Sigmoid colon (tissue), 7 donors: ENCODE results near the gene PCDHGA6. TPM values are rescaled to one million over a fixed set of nuclear protein-coding genes. Genes with fewer than 3 reads are reported as not detected.
"Not testable (repeated sequence)": the region's sequence is repeated elsewhere in the genome, so short reads cannot be mapped to it uniquely, and the experiment has no call there.

Experiments used
- DNase-seq: peaks from one replicate; pipeline ENCODE4 v3.0.0-alpha.2; 2019
- H3K27ac ChIP-seq, 4 donors: fragments of 200-600 bp; sonication (generic); one replicate each; pipeline ENCODE4 v1.5.1; 2016 to 2019; ENCODE audit warnings: mild to moderate bottlenecking in 1 of 4
- H3K27me3 ChIP-seq, 3 donors: fragments of 200-600 bp; sonication (generic); one replicate each; pipeline ENCODE4 v1.5.1; 2019; ENCODE audit warnings: mild to moderate bottlenecking in 1 of 3
- H3K36me3 ChIP-seq, 4 donors: fragments of 200-600 bp; sonication (generic); one replicate each; pipeline ENCODE4 v1.5.1; 2016 to 2019
- H3K4me1 ChIP-seq, 4 donors: fragments of 200-600 bp; sonication (generic); one replicate each; pipeline ENCODE4 v1.5.1; 2017 to 2019
- H3K4me3 ChIP-seq, 4 donors: fragments of 200-600 bp; sonication (generic); one replicate each; pipeline ENCODE4 v1.5.1; 2017 to 2019; ENCODE audit warnings: mild to moderate bottlenecking in 2 of 4, moderate library complexity in 1 of 4
- H3K9me3 ChIP-seq, 4 donors: fragments of 200-600 bp in 3 of 4; sonication (generic) in 3 of 4; one replicate each; pipeline versions ENCODE4 v1.5.1 to v1.6.1; 2013 to 2019
- CTCF ChIP-seq, 4 experiments: fragments of 450-650 bp in 3 of 4; fragments of 200-600 bp in 1 of 4; IDR thresholded peaks; one replicate each; pipeline ENCODE4 v1.5.1; 2016 to 2019; ENCODE audit warnings: antibody characterized with exemption in 4 of 4, mild to moderate bottlenecking in 3 of 4, moderate library complexity in 2 of 4
- EP300 ChIP-seq, 4 donors: sonication (generic); formaldehyde crosslinking; IDR thresholded peaks; one replicate each; pipeline ENCODE4 v1.6.1; 2017; ENCODE audit warnings: antibody characterized with exemption in 4 of 4
- POLR2A ChIP-seq, 2 donors: fragments of 450-650 bp; IDR thresholded peaks; one replicate each; pipeline ENCODE4 v1.6.1; 2016; ENCODE audit warnings: antibody characterized with exemption in 2 of 2, mild to moderate bottlenecking in 2 of 2, moderate library complexity in 2 of 2
- POLR2AphosphoS5 ChIP-seq, 4 donors: sonication (generic); formaldehyde crosslinking; IDR thresholded peaks; one replicate each; pipeline ENCODE4 v1.6.1; 2017; ENCODE audit warnings: antibody characterized with exemption in 4 of 4
- WGBS, 2 donors: extraction: QIAGEN DNeasy Blood & Tissue Kit; methylation state at CpG; one replicate each; pipeline ENCODE4 v1.1.7; 2013; 5-methylcytosine and 5-hydroxymethylcytosine counted together
- intact Hi-C: fragments of 100-400 bp; cut with DNase I; formaldehyde crosslinking; loops from one replicate; pipeline ENCODE4 v1.15.1; 2023
- polyA plus RNA-seq, 3 donors: library from polyadenylated mRNA; stranded (reverse); fragments of 200-250 nt; gene quantifications; one replicate each; pipeline ENCODE4 v1.2.3, GENCODE V29; 2013
- total RNA-seq, 4 donors: library from RNA; depleted of rRNA; stranded (reverse); fragments of >200 nt; gene quantifications; one replicate each; pipeline ENCODE4 v1.1.0, GENCODE V29; 2016
- donor health status: healthy with polysubstance abuse.
- donor health status: Bipolar disorder and iron deficiency.
- donor health status: healthy.

The PCDHGA6 gene
- 10 to 100 TPM in 2 of 4 donors, 1 to 10 TPM in 2; 5.4 to 13.6 (median 8.4) TPM for total RNA-seq
- polyA plus RNA-seq: under 1 TPM in 1 of 3 donors, not detected in 2; 0.85 TPM

DNA sequence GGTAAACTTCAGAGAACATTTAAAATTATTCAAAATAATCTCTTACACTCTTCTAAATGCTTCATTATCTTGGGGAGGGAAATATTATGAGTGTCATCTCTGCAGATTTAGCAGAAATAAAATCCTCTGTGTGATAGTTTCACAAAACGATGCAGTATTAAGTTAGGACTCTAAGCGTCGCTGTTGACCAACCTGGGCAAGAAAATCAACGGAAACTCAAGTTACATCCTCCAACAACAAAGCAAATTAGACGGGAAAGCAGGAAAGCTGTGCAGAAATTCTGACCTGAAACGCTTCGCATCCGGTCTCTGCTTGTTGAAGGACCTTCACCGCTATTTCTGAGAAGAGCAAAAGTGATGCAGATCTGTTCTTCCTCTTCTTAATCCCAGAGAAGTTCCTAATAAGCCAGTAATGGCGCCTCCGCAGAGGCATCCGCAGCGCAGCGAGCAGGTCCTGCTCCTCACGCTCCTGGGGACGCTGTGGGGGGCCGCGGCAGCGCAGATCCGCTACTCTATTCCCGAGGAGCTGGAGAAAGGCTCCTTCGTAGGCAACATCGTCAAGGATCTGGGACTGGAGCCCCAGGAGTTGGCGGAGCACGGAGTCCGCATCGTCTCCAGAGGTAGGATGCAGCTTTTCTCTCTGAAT is at the start of gene PCDHGA6:
Gene PCDHGA6 (plus strand): TSS at position 219 of the 645 bp plus-strand sequence. CDS start 193 bp downstream, at position 412.
- H3K36me3 ChIP-seq: peaks cover 0 to 6% (median 0%) of the 10 kb centered on the region in 4 donors
- no peak for DNase-seq
- peaks cover 42 to 91% (median 74%) of the 10 kb centered on the region in 4 donors for H3K9me3 ChIP-seq
- no peaks in the 10 kb centered on the region for H3K27me3 ChIP-seq
- H3K4me1 ChIP-seq: no peaks in the 10 kb centered on the region
- no peak for TF ChIP-seq POLR2A (IDR thresholded peaks at IDR 0.05)
- TF ChIP-seq CTCF (IDR thresholded peaks at IDR 0.05): no peak
- TF ChIP-seq EP300 (IDR thresholded peaks at IDR 0.05): no peak
- TF ChIP-seq POLR2AphosphoS5 (IDR thresholded peaks at IDR 0.05): no peak
- peak within 1 kb of the TSS; percentile 7 to 30 (median 21) for H3K4me3 ChIP-seq
- 23 to 56% methylated on average over 27 of the region's 27 CpGs for whole genome bisulfite sequencing, 2 donors
- H3K27ac ChIP-seq: no peak within 1 kb of the TSS
- intact Hi-C loops: no loop called here

DNA sequence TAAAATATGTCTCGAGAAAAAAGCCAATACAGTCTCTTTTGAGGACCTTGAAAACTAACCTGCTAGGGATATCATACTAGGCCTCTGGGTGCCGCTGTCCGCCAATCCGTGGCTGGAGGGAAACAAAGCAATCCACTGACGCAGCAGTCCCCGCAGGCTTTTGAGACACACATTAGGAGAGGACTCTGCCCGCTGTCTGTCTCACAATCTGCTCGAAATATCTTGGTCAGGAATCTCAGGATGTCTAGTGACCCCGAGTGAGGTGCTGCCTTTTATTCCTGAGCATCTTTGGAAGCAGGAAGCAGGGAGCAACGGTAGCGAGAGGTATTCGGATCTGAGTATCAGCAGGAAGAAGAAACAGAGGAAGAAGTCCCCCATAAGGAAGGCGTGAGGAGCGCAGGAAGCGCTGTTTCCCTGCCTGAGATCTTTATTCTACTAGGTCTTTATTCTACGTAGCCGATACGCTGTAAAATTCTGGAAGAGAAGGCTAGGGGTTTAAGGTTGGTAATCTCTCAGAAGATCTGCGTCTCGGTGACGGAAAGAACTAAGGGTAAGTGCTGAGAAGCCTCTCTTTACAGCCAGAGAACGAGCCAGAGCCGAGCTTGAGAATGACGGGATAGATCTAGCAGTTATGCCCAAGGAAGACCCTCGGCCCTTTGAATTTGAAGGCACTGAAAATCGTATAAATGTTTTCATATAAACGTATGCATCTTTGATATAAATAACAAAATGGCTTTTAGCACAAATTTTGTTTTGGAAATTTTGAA is 47.4 kb upstream of the PCDHGA6 start:
- intact Hi-C loops: no loop called here
- peak overlapping the region; percentile 57 to 71 (median 64) for H3K27ac ChIP-seq
- peaks cover 0 to 3% (median 0%) of the 10 kb centered on the region in 3 donors for H3K27me3 ChIP-seq
- H3K4me1 ChIP-seq: peaks cover 0 to 6% (median 1%) of the 10 kb centered on the region in 4 donors
- H3K36me3 ChIP-seq: no peaks in the 10 kb centered on the region
- TF ChIP-seq EP300 (IDR thresholded peaks at IDR 0.05): no peak
- peak in 3 of 4 donors; percentile 15 to 37 (median 35) for TF ChIP-seq POLR2AphosphoS5 (IDR thresholded peaks at IDR 0.05)
- TF ChIP-seq CTCF (IDR thresholded peaks at IDR 0.05): peak in 3 of 4 experiments; percentile 20 to 49 (median 35)
- TF ChIP-seq POLR2A (IDR thresholded peaks at IDR 0.05): no peak
- peaks cover 13 to 35% (median 22%) of the 10 kb centered on the region in 4 donors for H3K9me3 ChIP-seq
- DNase-seq: peak; percentile 76
- 13 to 19% methylated on average over 27 of the region's 27 CpGs for WGBS, 2 donors
- peak overlapping the region; percentile 19 to 49 (median 38) for H3K4me3 ChIP-seq

DNA sequence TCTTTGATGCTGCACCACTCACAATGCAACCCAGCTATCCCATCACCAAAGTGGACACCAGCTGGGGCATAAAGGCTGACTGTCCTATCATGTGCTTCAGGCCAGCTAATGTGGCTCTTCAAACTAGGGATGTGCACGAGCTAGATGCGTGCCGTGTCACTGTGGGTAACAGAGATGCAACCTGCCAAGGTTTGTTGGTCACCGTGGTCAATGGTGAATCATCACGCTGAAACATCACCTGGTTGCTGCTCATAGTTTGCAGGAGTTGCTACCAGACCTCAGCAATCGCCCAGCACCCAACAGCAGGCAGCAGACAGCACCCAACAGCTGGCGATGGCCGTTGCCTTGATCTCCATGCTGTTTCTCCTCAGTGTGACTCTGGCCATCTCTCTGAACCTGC is 45.5 kb upstream of the PCDHGA6 start:
- H3K36me3 ChIP-seq: no peaks in the 10 kb centered on the region
- intact Hi-C loops: no loop called here
- peaks cover 0 to 7% (median 0%) of the 10 kb centered on the region in 3 donors for H3K27me3 ChIP-seq
- DNase-seq: no peak
- H3K4me1 ChIP-seq: peaks cover 0 to 6% (median 0%) of the 10 kb centered on the region in 4 donors
- WGBS, 2 donors: 82 to 85% methylated on average over 8 of the region's 8 CpGs
- TF ChIP-seq POLR2AphosphoS5 (IDR thresholded peaks at IDR 0.05): no peak
- TF ChIP-seq CTCF (IDR thresholded peaks at IDR 0.05): no peak
- no peak for TF ChIP-seq EP300 (IDR thresholded peaks at IDR 0.05)
- TF ChIP-seq POLR2A (IDR thresholded peaks at IDR 0.05): no peak
- peaks cover 16 to 55% (median 36%) of the 10 kb centered on the region in 4 donors for H3K9me3 ChIP-seq
- no peak overlapping the region for H3K27ac ChIP-seq
- H3K4me3 ChIP-seq: no peak overlapping the region

DNA sequence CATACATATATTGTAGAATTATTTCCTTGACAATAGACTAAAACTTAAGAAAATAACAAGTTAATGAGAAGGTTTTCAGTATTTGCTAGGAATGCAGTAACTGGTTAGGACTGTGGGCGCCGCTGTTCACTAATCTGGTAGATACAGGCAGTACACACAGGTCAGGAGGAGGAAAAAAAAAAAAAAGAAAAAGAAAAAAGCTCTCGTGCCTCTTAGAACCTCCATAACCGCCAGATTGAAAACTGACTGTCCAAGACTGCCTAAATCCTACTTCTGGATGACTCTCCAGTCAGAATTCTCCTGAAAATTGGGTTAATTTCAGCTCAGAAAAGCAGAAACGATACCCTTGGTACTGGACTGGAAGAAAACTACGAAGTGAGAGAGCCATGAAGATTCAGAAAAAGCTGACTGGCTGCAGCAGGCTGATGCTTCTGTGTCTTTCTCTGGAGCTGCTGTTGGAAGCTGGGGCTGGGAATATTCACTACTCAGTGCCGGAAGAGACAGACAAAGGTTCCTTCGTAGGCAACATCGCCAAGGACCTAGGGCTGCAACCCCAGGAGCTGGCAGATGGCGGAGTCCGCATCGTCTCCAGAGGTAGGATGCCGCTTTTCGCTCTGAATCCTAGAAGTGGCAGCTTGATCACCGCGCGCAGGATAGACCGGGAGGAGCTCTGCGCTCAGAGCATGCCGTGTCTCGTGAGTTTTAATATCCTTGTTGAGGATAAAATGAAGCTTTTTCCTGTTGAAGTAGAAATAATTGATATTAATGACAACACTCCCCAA is 43.2 kb upstream of the PCDHGA6 start, which contains the start of gene PCDHGA1:
Gene PCDHGA1 (plus strand): TSS at position 216 of the 782 bp plus-strand sequence.
- Histone ChIP-seq H3K4me1 (peaks cover 0 to 6% (median 0%) of the 10 kb centered on the region in 4 donors), H3K4me3 (peak within 1 kb of the TSS in 1 of 4 donors; percentile 2), H3K9me3 (peaks cover 23 to 71% (median 47%) of the 10 kb centered on the region in 4 donors), H3K36me3 (no peaks in the 10 kb centered on the region), H3K27ac (no peak within 1 kb of the TSS), H3K27me3 (peaks cover 0 to 21% (median 5%) of the 10 kb centered on the region in 3 donors)
- TF ChIP-seq EP300 (IDR thresholded peaks at IDR 0.05): no peak
- DNase-seq: no peak
- WGBS, 2 donors: 29 to 45% methylated on average over 21 of the region's 21 CpGs
- intact Hi-C loops: no loop called here

DNA sequence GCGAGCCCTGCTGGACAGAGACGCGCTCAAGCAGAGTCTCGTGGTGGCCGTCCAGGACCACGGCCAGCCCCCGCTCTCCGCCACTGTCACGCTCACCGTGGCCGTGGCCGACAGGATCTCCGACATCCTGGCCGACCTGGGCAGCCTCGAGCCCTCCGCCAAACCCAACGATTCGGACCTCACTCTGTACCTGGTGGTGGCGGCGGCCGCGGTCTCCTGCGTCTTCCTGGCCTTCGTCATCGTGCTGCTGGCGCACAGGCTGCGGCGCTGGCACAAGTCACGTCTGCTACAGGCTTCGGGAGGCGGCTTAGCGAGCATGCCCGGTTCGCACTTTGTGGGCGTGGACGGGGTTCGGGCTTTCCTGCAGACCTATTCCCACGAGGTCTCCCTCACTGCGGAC is 41.1 kb upstream of the PCDHGA6 start:
- H3K27ac ChIP-seq, intact Hi-C loops, H3K4me1 ChIP-seq, H3K36me3 ChIP-seq, H3K4me3 ChIP-seq, DNase-seq: not testable (repeated sequence)
- WGBS, 2 donors: 50 to 72% methylated on average over 39 of the region's 39 CpGs
- H3K27me3 ChIP-seq: peaks cover 0 to 21% (median 5%) of the 10 kb centered on the region in 3 donors
- H3K9me3 ChIP-seq: peaks cover 23 to 78% (median 58%) of the 10 kb centered on the region in 4 donors
